ENCODE data around the gene NEXMIF.
"Not testable (repeated sequence)": the region's sequence is repeated elsewhere in the genome, so short reads cannot be mapped to it uniquely, and the experiment has no call there.

NEXMIF gene

GRCh38 chrX:74902806-74903205, 22.4 kb downstream of the NEXMIF start:
- Histone ChIP-seq H3F3A (ENCODE audit: low read depth) (no peaks in the 10 kb centered on the region), H3K9me3 (ENCODE audit: insufficient read depth, low read depth, low read length) (no peaks in the 10 kb centered on the region), H3K9ac (ENCODE audit: low read depth, low read length, poor library complexity, severe bottlenecking) (no peak overlapping the region), H3K27me3 (ENCODE audit: insufficient read depth, low read length, poor library complexity, severe bottlenecking) (no peaks in the 10 kb centered on the region), H3K4me1 (ENCODE audit: insufficient read depth, low read length, poor library complexity, severe bottlenecking) (no peaks in the 10 kb centered on the region), H3K79me2 (ENCODE audit: insufficient read depth, low read length) (no peaks in the 10 kb centered on the region), H3K36me3 (ENCODE audit: insufficient read depth, low read length) (no peaks in the 10 kb centered on the region), H3K9me2 (replicated peaks; ENCODE audit: low read depth, low read length) (no peaks in the 10 kb centered on the region), H3K4me3 (ENCODE audit: low read length, poor library complexity, severe bottlenecking) (no peak overlapping the region), H3K4me2 (ENCODE audit: low read depth, low read length, poor library complexity, severe bottlenecking) (no peak overlapping the region), H2AFZ (ENCODE audit: low read length) (no peak overlapping the region), H4K20me1 (ENCODE audit: insufficient read depth, low read length, poor library complexity, severe bottlenecking) (no peaks in the 10 kb centered on the region)
- TF ChIP-seq CTCF (conservative IDR thresholded peaks at IDR 0.05; ENCODE audit: low read length) (no peak), EZH2phosphoT487 (IDR thresholded peaks at IDR 0.05; ENCODE audit: borderline replicate concordance) (no peak)

GRCh38 chrX:74892561-74892960, 32.7 kb downstream of the NEXMIF start:
- H3F3A ChIP-seq (ENCODE audit: low read depth) = no peaks in the 10 kb centered on the region
- TF ChIP-seq CTCF (conservative IDR thresholded peaks at IDR 0.05; ENCODE audit: low read length) = no peak
- no peak for TF ChIP-seq EZH2phosphoT487 (IDR thresholded peaks at IDR 0.05; ENCODE audit: borderline replicate concordance)
- H3K4me2 ChIP-seq (ENCODE audit: low read depth, low read length, poor library complexity, severe bottlenecking) = no peak overlapping the region
- H3K9me3 ChIP-seq (ENCODE audit: insufficient read depth, low read depth, low read length) = no peaks in the 10 kb centered on the region
- no peaks in the 10 kb centered on the region for H3K79me2 ChIP-seq (ENCODE audit: insufficient read depth, low read length)
- no peaks in the 10 kb centered on the region for H3K9me2 ChIP-seq (replicated peaks; ENCODE audit: low read depth, low read length)
- no peak overlapping the region for H2AFZ ChIP-seq (ENCODE audit: low read length)
- no peak overlapping the region for H3K9ac ChIP-seq (ENCODE audit: low read depth, low read length, poor library complexity, severe bottlenecking)
- no peaks in the 10 kb centered on the region for H3K27me3 ChIP-seq (ENCODE audit: insufficient read depth, low read length, poor library complexity, severe bottlenecking)
- H4K20me1 ChIP-seq (ENCODE audit: insufficient read depth, low read length, poor library complexity, severe bottlenecking) = no peaks in the 10 kb centered on the region
- no peaks in the 10 kb centered on the region for H3K4me1 ChIP-seq (ENCODE audit: insufficient read depth, low read length, poor library complexity, severe bottlenecking)
- no peaks in the 10 kb centered on the region for H3K36me3 ChIP-seq (ENCODE audit: insufficient read depth, low read length)
- H3K4me3 ChIP-seq (ENCODE audit: low read length, poor library complexity, severe bottlenecking) = no peak overlapping the region

GRCh38 chrX:74890676-74891430, 34.4 kb downstream of the NEXMIF start:
- no peaks in the 10 kb centered on the region for H3F3A ChIP-seq (ENCODE audit: low read depth)
- H3K4me1 ChIP-seq (ENCODE audit: insufficient read depth, low read length, poor library complexity, severe bottlenecking) = no peaks in the 10 kb centered on the region
- H4K20me1 ChIP-seq (ENCODE audit: insufficient read depth, low read length, poor library complexity, severe bottlenecking) = no peaks in the 10 kb centered on the region
- no peak overlapping the region for H2AFZ ChIP-seq (ENCODE audit: low read length)
- no peaks in the 10 kb centered on the region for H3K27me3 ChIP-seq (ENCODE audit: insufficient read depth, low read length, poor library complexity, severe bottlenecking)
- H3K79me2 ChIP-seq (ENCODE audit: insufficient read depth, low read length) = no peaks in the 10 kb centered on the region
- H3K9ac ChIP-seq (ENCODE audit: low read depth, low read length, poor library complexity, severe bottlenecking) = no peak overlapping the region
- H3K4me2 ChIP-seq (ENCODE audit: low read depth, low read length, poor library complexity, severe bottlenecking) = no peak overlapping the region
- no peaks in the 10 kb centered on the region for H3K9me3 ChIP-seq (ENCODE audit: insufficient read depth, low read depth, low read length)
- no peak overlapping the region for H3K4me3 ChIP-seq (ENCODE audit: low read length, poor library complexity, severe bottlenecking)
- H3K36me3 ChIP-seq (ENCODE audit: insufficient read depth, low read length) = no peaks in the 10 kb centered on the region
- TF ChIP-seq CTCF (conservative IDR thresholded peaks at IDR 0.05; ENCODE audit: low read length) (no peak), EZH2phosphoT487 (IDR thresholded peaks at IDR 0.05; ENCODE audit: borderline replicate concordance) (no peak)
- no peaks in the 10 kb centered on the region for H3K9me2 ChIP-seq (replicated peaks; ENCODE audit: low read depth, low read length)

- H4K20me1 ChIP-seq (ENCODE audit: insufficient read depth, low read length, poor library complexity, severe bottlenecking); H3K4me1 ChIP-seq (ENCODE audit: insufficient read depth, low read length, poor library complexity, severe bottlenecking); H3K9me3 ChIP-seq (ENCODE audit: insufficient read depth, low read depth, low read length); H3K4me2 ChIP-seq (ENCODE audit: low read depth, low read length, poor library complexity, severe bottlenecking); H3K4me3 ChIP-seq (ENCODE audit: low read length, poor library complexity, severe bottlenecking); H3K27me3 ChIP-seq (ENCODE audit: insufficient read depth, low read length, poor library complexity, severe bottlenecking); H3K36me3 ChIP-seq (ENCODE audit: insufficient read depth, low read length); H3K9ac ChIP-seq (ENCODE audit: low read depth, low read length, poor library complexity, severe bottlenecking); H3F3A ChIP-seq (ENCODE audit: low read depth); H3K79me2 ChIP-seq (ENCODE audit: insufficient read depth, low read length); H2AFZ ChIP-seq (ENCODE audit: low read length); H3K9me2 ChIP-seq (replicated peaks; ENCODE audit: low read depth, low read length): not testable (repeated sequence)
Observed at GRCh38 chrX:74882383-74882782, 42.9 kb downstream of the NEXMIF start.
